NK-92 (cell line): Measurements from ENCODE around the gene L3MBTL4.
"Not testable (repeated sequence)": the region's sequence is repeated elsewhere in the genome, so short reads cannot be mapped to it uniquely, and the experiment has no call there.

Source experiments
- DNase-seq: peaks from one replicate; lab custom pipeline; 2025; ENCODE audit not compliant: unreplicated experiment; lab: John Stamatoyannopoulos, UW

Gene L3MBTL4

DNA sequence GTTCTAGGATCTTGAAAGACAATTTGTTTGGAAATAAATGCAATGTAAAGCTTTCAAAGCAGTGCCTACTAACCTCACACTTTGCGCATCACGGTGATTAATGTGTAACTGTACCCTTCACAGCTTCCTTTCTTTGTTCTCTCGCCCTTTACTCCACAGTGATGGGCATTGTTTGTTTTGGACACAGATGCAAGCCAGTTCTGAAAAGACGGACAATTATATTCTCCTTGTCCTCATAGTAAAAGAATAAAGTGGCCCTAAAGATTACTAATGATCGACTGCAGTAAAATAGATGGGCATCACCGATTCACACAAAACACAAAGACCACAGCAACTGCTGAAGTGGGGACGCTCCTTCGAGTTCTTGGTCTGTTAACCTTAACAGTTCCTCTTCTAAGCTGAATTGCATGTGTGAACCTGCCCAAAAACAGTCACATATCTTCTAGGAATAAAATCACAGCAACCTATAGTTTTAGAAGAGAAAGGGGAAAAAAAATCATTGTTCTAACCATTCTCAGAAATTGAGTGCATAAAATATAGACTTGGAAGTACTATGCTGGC lies 7.7 kb downstream of the L3MBTL4 start:
- DNase-seq, result no peak

DNA sequence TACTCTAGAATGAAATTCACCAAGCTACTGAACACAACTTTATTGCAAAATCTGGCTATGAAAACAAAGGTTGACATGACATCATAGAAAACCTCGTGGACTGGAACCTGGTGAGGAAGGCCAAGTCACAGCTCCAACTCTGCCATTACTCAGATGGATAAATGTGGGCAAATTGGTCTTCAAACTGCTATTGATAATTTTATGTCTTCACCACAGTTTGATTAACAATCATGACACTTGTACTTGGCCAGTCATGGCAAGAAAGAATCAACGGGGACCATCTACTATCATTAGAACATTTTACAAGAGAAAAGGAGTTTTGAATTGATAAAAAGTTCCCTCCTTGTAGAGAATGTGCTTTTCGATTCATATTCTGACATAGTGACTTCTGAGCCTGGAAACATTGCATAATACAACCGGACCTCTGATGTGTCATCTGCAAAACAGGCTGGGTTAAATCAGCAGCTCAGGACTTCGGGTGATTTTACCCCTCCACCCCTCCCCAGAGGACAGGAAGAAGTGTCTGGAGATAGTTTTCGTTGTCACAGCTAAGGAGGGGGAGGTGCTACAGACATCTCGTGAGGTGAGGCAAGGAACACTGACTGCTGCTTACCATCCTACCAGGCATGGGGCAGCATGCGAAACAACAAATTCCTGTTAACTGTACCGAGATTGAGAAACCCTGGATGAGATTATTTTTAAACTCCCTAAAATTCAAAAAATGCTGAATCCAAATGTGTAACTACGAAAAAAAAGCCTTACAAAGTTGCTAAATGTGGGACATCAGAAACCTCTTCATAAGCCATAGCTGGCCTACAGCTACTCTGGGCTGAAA lies 8.4 kb downstream of the L3MBTL4 start:
- DNase-seq, result no peak

DNA sequence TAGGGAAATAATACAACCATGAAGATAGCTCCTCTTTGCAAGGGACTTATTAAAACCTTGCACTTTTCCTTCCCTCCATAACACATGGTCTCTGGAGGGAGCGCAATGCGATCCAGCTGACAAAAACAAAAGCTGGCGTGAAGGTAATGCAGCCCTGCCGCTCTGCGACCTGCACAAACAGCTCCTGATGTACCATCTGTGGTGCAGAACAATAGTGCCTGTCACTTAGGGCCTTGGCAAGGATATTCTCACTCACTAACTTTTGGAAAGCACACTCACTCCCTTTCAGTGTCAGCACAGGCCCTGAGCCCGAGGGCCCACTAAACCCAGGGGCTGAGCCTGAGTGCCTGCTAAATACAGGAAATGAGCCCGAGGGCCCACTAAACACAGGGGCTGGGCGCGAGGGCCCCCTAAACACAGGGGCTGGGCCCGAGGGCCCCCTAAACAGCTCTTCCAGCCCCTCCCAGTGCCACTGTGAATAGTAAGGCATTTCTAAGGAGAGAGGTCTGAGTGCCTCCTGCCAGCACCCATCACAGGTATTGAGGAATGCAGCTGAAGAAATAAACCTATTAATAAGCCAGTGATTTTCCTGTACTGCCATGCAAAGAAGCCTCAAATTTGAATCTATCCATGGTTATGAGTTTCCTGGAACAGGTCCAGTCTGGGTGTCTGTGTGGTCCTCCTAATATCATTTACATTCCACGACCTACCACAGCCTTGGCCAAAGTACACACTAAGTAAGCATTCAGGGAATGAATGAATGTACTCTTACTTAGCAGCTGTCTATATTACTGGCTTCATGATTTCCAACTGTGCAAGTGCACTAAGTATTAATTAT lies 9.3 kb downstream of the L3MBTL4 start:
- no peak for DNase-seq

DNA sequence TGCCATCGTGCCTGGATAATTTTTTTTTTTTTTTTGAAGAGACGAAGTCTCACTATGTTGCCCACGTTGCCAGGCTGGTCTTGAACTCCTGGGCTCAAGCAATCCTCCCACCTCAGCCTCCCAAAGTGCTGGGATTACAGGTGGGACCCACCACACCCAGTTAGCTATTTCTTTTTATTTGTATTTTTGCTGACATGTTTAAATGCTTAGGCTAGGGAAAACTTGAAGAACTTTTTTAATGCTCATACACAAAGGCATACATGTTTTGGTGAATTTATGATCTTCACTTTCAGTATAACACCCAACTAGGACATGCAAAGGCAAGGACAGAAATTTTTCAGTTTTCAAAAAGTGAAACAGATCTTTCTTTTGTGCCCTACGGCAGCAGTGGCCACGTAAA lies 9.9 kb downstream of the L3MBTL4 start:
- no peak for DNase-seq

DNA sequence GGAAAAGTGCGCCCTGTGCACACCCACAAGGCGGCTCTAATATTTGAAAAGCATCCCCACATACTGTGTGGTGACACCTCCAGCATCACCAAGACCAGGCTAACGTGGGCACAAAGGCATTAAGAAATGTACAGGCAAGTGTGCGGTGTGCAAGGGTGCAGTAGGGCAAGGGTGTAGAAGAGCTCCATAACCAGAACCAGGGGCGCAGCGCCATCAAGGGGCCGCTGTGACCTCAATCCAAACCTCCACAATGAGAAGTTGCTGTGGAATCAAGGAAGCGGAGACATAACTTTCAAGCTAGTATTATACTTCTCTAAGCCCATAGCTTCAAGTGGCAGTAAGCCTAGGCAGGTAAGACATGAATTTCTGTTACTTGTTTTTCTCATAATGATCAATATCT lies 13.0 kb downstream of the L3MBTL4 start:
- DNase-seq, result no peak

DNA sequence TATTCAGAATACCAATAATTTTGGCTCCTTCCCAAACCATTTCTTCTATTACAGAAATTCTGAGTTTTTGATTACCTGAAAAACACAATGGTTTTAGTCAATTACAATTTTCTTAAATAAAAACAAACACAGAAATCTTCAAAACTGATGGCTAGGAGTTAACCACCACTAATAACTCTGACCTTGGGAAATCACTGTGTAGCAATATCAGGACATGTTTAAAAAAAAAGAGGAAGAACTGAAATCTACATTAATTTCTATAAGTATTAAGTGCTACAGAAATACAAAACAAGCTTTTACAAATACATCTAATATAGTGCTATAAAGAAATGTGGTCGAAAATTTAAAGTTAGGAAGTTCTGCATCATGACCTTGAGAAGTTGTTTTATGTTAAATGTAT lies 14.9 kb downstream of the L3MBTL4 start:
- DNase-seq, result no peak

DNA sequence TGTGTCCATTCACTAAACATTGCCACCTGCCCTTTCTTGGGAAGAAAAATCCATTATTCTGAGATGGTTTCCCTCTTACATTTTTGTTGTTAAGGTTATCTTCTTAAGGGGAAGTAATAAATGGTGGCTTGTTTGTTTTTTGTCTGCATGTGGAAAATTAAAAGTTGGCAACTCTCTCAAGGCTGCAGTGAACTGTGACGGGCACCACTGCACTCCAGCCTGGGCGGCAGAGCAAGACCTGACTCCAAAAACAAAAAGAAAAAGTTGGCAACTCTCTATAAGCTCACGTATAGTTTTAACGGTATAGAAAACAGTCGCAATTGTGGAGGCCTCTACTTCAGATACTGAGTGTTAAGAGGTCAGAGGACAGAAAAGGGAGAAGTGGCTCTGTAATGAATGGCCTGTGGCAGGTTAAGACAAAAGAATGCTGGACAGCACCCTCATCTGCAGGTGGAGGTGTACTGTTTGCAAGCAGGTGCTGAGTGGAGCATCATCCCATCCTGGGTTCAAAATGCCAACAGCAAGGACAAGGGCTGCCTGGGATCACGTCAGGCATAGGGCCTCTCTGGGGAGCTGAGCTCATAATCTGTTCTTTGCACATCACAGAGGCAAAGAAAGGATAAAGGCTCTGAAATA lies 16.7 kb downstream of the L3MBTL4 start:
- no peak for DNase-seq

DNA sequence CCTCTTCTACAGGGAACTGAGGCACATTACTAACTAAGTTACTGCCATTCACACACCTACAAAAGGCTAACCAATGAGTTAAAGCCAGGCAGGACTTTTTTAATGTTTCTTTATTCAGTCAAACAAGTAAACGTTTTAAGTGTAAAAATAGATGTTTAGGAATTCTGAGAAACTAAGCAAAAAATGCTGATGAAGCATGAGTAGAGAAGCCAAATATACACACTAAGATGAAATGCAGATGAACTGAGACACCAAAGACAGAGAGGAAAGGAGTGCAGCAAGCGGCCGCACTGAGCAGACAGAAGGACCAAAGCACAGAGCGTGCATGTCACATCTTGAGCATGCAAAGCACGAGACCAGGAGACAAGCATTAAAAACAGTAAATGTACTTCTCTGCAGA lies 17.9 kb downstream of the L3MBTL4 start:
- no peak for DNase-seq

DNA sequence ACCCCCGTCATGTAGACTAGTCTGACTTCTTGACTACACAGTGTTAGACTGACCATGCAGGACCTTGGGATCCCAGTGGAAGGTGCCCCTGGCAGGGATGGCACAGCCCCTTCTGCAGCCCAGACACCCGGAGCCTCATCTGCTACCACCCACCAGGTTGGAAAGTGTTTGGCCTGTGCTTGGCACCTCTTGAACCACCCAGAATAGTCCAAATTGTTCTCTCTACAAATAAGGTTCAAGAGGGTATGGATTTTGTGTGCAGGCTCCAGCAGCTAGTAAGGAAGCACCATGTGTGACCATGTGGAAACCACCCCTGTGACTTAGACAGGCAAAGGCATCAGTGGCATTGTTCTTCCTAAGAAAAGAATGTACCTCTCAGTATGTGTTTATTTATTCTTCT lies 18.4 kb downstream of the L3MBTL4 start:
- DNase-seq, result no peak

DNA sequence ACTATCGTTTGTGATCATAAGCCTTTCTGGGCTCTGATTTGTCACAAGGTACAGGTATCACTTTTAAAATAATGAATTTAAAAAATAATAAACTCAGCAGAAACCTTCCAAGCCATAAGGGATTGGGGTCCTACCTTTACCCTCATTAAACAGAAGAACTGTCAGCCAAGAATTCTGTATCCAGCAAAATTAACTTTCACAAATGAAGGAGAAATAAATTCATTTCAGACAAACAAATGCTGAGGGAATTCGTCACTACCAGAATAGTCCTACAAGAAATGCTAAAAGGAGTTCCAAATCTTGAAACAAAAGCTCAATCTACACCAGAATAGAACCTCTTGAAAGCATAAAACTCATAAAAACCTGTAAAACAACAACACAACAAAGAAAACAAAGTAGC lies 25.7 kb downstream of the L3MBTL4 start:
- no peak for DNase-seq

DNA sequence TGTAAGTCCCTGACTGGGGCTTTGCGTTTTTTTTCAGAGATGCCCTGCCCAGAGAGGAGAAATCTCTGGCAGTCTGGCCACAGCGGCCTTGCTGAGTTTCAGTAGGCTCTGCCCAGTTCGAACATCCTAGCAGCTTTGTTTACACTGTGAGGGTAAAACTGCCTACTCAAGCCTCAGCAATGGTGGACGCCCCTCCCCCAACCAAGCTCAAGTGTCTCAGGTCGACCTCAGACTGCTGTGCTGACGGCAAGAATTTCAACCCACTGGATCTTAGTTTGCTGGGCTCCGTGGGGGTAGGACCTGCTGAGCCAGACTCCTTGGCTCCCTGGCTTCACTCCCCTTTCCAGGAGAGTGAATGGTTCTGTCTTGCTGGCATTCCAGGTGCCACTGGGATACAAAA lies 31.7 kb downstream of the L3MBTL4 start:
- no peak for DNase-seq

DNA sequence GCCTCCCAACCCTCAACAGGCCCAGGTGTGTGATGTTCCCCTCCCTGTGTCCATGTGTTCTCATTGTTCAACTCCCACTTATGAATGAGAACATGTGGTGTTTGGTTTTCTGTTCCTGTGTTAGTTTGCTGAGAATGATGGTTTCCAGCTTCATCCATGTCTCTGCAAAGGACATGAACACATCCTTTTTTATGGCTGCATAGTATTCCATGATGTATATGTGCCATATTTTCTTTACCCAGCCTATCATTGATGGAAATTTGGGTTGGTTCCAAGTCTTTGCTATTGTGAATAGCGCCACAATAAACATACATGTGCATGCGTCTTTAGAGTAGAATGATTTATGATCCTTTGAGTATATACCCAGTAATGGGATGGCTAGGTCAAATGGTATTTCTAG lies 37.2 kb downstream of the L3MBTL4 start:
- DNase-seq, result not testable (repeated sequence)

DNA sequence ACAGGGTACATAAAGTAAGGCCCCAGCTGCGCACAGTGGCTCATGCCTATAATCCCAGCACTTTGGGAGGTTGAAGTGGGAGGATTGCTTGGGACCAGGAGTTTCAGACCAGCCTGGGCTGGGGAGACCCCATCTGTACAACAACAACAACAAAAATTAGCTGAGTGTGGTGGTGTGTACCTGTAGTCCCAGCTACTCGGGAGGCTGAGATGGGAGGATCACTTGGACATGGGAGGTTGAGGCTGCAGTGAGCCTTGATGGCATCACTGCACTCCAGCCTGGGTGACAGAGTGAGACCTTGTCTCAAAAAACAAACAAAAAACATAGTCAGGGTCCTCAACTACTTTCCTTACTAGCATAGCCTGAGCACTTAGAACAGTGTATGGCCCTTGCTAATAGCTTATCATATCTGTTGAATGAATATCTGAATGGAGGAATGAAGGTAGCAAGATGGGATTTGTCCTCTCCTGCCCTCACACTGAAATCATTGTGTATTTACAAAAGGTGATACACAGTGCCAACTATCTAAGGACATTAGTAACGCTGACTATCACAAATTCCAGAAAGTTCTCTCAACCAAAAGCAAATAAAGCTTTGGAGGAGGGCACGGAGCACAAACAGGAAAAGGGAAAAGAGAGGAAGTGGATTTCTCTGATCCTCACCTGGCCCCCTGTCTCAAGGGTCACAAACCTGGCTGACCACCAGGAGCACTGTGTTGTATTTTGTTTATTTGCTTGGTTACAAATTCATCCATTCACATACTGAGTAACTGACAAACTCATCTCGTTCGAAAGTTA lies 38.1 kb downstream of the L3MBTL4 start:
- no peak for DNase-seq

DNA sequence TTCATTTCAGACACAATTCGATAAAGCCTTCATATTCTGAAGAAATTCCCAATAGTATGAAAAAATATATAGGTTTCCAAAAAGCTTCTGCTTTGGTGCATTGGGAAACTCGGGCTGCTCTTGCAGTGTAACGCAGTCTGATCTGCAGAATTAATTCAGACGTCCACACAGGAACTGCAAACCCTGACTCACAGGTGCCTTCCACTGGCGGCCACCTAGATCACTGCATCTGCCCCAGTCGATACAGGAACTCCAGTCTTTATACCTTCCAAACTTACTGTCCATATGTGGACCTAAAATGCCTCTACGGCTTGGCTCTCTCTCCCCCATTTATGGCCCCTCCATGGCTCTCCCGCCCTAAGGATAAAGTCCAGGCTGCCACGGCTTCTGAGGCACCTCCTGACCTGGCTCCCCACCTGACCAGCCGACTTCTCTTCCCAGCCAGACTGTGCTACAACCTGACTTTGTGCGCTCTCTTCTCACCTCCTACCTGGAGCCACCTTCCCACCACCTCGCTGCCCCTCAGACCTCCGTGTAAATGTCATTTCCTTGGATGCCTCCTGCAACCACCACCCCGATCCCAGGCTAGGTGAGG lies 39.7 kb downstream of the L3MBTL4 start:
- DNase-seq, result no peak

DNA sequence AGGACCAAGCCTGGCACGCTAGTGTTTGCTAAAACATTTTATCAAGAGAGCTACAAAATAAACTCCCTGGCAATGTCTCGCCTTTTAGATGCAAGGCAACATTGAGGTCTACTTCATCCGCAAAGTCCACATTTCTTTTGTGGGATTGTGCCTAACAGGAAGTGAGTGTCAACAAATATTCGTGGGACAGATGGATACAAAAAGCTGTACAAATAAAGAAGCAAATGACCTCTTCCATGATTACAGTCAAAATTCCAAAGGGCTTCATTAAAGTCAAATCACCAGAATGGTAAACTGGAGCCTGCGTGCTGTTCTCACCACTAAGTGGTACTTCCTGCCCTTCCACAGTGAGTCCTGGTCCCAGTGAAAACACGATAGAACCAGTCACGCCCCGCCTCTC lies 40.4 kb downstream of the L3MBTL4 start:
- no peak for DNase-seq

DNA sequence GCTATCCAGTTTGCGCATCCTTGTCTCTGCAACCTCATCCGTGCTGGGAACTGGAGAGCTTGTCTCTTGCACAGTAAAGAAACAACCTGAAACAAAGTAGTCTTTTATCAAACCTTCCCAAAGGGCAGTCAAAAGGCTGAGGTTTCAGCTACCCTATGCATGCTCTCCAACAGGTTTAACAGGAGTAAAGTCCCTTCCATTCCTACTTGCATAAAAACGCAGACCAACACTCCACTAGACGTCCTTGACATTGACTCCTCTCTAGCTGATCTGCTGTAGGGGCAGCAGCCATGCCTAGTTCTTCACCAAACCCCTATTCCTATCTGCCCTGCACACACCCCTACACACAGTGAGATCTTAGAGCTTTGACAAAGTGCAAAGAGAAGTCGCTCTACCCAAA lies 41.5 kb downstream of the L3MBTL4 start:
- no peak for DNase-seq

DNA sequence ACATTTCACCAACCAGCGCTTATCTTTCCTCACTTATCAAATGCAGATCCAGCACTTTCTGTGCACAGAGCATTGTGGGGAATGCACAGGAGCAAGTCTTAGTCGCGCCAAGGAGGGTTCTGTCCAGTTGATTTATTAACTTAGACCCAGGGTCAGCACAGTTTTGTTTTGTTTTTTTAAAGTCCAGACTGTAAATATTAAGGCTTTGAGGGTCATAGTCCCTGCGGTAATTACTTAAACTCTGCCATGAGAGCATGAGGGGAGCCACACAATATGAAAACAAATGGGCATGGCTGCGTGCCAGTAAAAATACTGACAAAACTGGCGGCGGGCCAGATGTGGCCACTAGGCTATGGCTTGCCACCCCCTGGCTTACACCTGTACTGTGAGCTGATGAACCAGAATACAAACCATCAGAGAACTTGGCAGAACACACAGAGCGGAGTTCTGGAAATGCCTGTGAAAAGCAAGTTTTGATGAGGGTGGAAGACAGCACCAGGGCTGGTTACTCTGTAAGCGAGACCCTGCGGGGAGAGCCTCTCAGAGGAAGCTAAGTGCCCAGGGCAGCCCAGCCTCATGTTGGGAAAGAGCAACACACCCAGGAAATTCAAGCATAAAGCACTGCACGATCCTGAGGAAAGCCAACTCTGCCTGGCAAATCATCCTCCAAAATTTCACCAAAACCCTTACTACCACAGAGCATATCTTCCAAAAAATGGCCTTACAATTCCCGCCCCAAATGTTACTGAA lies 43.6 kb downstream of the L3MBTL4 start:
- no peak for DNase-seq

DNA sequence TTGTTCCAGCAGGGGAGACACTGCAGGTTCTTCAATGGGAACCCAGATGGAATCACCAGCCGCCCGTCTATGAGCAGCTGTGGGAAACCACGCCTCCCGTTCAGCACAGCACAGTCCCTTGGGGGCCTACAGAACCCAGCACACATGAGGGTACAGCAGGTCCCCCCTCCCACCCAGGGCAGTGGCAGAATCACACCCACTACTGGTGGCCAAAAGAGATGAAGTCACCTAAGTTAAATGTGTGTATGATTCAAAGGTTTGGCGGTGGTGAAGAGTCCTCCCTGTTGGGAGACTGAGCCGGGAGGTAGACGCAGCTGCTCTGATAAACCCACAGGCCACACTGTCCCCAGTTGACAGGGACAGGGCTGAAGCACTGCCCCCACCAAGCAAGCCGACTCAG lies 44.3 kb downstream of the L3MBTL4 start:
- no peak for DNase-seq

DNA sequence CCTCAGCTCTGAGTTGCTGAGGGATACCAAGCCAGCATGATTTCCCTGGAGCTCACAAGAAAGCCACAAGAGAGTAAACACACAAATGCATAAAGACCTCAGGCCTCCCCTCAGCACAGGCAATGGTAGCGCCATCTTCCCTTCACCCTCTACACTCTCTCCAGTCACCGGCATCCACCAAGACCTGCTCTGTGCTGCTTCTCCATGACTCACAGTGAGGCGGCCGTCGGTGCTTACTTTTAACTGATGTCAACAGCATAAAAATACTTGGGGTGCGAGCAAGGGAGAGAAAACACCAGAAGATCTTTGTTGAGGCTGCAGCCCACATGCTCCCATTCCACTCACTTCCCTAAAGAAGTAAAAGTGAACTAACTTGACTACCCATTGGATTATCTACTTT lies 46.7 kb downstream of the L3MBTL4 start:
- no peak for DNase-seq

DNA sequence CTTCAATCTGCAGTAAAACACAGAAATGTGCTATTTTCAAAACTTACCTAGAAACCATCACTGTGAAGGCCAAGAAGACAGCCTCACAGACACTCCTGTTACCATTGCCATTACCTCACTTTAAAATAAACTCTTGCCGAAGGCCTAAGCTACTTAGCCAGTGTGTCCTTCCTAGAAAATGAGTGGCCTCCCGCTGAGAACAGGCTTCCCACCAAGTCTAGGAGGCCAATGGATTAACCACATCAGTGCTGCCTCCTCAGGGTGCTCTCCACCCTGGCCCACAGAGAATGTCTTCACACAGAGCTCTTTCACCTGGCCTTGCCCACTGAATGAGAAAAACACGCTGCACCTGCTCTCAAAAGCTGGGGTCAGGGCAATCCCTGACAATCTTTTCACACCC lies 47.5 kb downstream of the L3MBTL4 start:
- DNase-seq, result no peak
